ENCODE data around the gene CTNNAL1. TPM values are rescaled to one million over a fixed set of nuclear protein-coding genes. Genes with fewer than 3 reads are reported as not detected.

CTNNAL1 gene
- total and polyA plus RNA-seq, 2 of the 8 experiments (the other 6 are each of a cell fraction or from before 2014, with no cell fraction given), result 23.2 to 66.1 TPM

DNA sequence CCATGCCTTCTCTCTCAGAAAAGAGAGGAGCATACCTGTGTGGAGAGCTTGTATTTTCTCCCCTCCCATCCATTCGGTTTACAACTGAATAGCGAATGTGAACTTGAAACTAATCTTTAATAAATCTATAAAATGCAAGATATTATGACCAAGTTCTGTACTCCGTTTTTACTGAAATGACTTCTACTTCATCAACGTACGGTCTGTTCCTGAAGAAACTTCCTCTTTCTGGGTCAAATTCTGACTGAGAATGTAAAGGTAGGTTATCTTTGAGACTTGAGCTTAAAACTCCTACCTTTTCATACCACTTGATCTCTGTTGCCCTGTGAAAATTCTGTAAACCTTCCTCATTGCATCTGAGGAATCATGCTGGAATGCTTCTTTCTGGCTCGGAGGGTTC is 4.2 kb upstream of the CTNNAL1 start:
- H2BK12ac ChIP-seq (ENCODE audit: low read depth, low read length), result no peak overlapping the region
- no peak overlapping the region for H3K14ac ChIP-seq (ENCODE audit: insufficient read length)
- H3K23me2 ChIP-seq (ENCODE audit: low read depth, low read length), result peaks cover 1% of the 10 kb centered on the region
- H3K56ac ChIP-seq (replicated peaks; ENCODE audit: insufficient read length, low read depth, low read length), result no peak overlapping the region
- no peak overlapping the region for H3K23ac ChIP-seq (ENCODE audit: insufficient read length)
- DNase-seq (ENCODE audit: low read depth in 1 of 2, low spot score in 2 of 2) (no peak), FAIRE-seq (no peak)
- no peak overlapping the region for H4K8ac ChIP-seq (ENCODE audit: extremely low read depth, insufficient read depth, low read length)
- H3K4me1 ChIP-seq (replicated peaks in 1 of 4; ENCODE audit: control insufficient read depth in 3 of 4, insufficient read depth in 4 of 4, low read length in 3 of 4), result peaks cover 0 to 6% (median 0%) of the 10 kb centered on the region in 4 experiments; a peak in 2 of 7 replicates
- no peak overlapping the region for H3K4me2 ChIP-seq (ENCODE audit: insufficient read depth in 1 of 2, low read depth in 2 of 2, low read length in 2 of 2)
- 89% methylated on average over 6 of the region's 6 CpGs; no CpG with 5 or more reads in 1 of the 2 experiments for WGBS, 2 experiments (ENCODE audit: extremely low coverage in 1 of 2, insufficient coverage in 1 of 2, insufficient read length in 1 of 2, insufficient replicate concordance in 2 of 2, low coverage in 1 of 2, low lambda C conversion rate in 2 of 2, missing lambda C conversion rate in 1 of 2)
- no peaks in the 10 kb centered on the region for H3K27me3 ChIP-seq (replicated peaks in 1 of 4; ENCODE audit: control insufficient read depth in 3 of 4, extremely low read depth in 1 of 4, insufficient read depth in 3 of 4, low read length in 3 of 4)
- H2AFZ ChIP-seq (ENCODE audit: low read length), result no peak overlapping the region
- H4K5ac ChIP-seq (ENCODE audit: insufficient read length, low read depth, low read length), result no peak overlapping the region
- H2BK20ac ChIP-seq (ENCODE audit: low read length), result no peak overlapping the region
- no peak overlapping the region for H3K4ac ChIP-seq (replicated peaks; ENCODE audit: insufficient read length, low read depth, low read length)
- peaks cover 0 to under 1% of the 10 kb centered on the region in 2 experiments; a peak in 1 of 4 replicates for H3K79me2 ChIP-seq (ENCODE audit: control insufficient read depth in 1 of 2, insufficient read depth in 2 of 2, low read length in 2 of 2)
- ChIA-PET CTCF (ENCODE audit: partially characterized antibody) (interaction anchor here (1.2 to 1.7 kb wide), 3 partner anchors 14 to 163 kb away, joined by 3 to 4 read pairs (median 4); no protein-coding TSS in a partner anchor), POLR2A (ENCODE audit: partially characterized antibody) (interaction anchor here (0.9 kb wide), 1 partner anchor 102 kb away, joined by 3 read pairs; the partner anchor contains the start of gene TMEM245)
- H2BK15ac ChIP-seq (ENCODE audit: low read length), result no peak overlapping the region
- no peak overlapping the region for H2BK5ac ChIP-seq (ENCODE audit: low read depth, low read length)
- no peak overlapping the region for H3K9ac ChIP-seq (replicated peaks in 1 of 4; ENCODE audit: extremely low read depth in 1 of 4, low read depth in 3 of 4, low read length in 3 of 4)
- no peak overlapping the region for H3K27ac ChIP-seq (ENCODE audit: low read depth, low read length)
- no peak for TF ChIP-seq SP4 (IDR thresholded peaks at IDR 0.05; ENCODE audit: low read length)
- TF ChIP-seq BCL11A (IDR thresholded peaks at IDR 0.05; ENCODE audit: low read depth in 2 of 2, low read length in 2 of 2), result no peak
- no peak overlapping the region for H3K4me3 ChIP-seq (ENCODE audit: extremely low read depth in 1 of 4, insufficient read depth in 2 of 4, low read depth in 3 of 4, low read length in 4 of 4)
- H2BK120ac ChIP-seq (replicated peaks; ENCODE audit: low read depth, low read length), result no peak overlapping the region
- no peak overlapping the region for H4K91ac ChIP-seq (replicated peaks; ENCODE audit: insufficient read length, low read length)
- no peak overlapping the region for H3K18ac ChIP-seq (ENCODE audit: extremely low read depth, low read length)
- H4K20me1 ChIP-seq (replicated peaks in 1 of 2; ENCODE audit: control insufficient read depth in 1 of 2, insufficient read depth in 2 of 2, low read length in 2 of 2), result peaks cover 0 to under 1% of the 10 kb centered on the region in 2 experiments
- H3K36me3 ChIP-seq (ENCODE audit: control insufficient read depth in 2 of 4, insufficient read depth in 4 of 4, low read length in 3 of 4), result peaks cover 0 to 15% (median 9%) of the 10 kb centered on the region in 4 experiments; a peak in 4 of 8 replicates
- H3K9me3 ChIP-seq (ENCODE audit: insufficient read depth in 2 of 2, low read depth in 1 of 2, low read length in 1 of 2), result no peaks in the 10 kb centered on the region
- H2AK5ac ChIP-seq (ENCODE audit: low read depth, low read length), result no peak overlapping the region
- no peaks in the 10 kb centered on the region; the same call in 1 of the 2 replicates for H3K79me1 ChIP-seq (ENCODE audit: low read depth, low read length)
